ENCODE results near the gene DTL. TPM values are rescaled to one million over a fixed set of nuclear protein-coding genes. Genes with fewer than 3 reads are reported as not detected.

The DTL gene
- total RNA-seq, 1 experiment from 2014 or later: 73.0 TPM

DNA sequence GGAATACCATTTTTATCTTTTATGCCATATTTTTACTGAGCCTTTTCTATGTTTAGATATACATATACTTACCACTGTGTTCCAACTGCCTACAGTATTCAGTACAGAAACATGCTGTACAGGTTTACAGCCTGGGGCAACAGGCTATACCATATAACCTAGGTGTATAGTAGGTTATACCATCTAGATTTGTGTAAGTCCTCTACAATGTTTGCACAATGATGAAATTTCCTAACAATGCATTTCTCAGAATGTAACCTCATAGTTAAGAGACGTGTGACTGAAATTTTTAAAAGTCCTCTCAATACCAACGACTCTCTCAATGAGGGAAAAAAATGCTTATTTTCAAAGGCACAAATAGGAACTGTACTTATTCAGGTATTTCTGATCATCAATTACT, 21.9 kb upstream of the DTL start:
- Mint-ChIP-seq H3K4me1 (0 out of 4 replicates have a peak, but pooled peaks cover 0 to 5% of the 10 kb centered on the region in 2 experiments), H3K27ac (no peak overlapping the region), H3K27me3 (ENCODE audit: low read depth) (no peaks in the 10 kb centered on the region), H3K9me3 (peaks cover 4 to 8% of the 10 kb centered on the region in 2 experiments; a peak in 4 of 5 replicates), H3K36me3 (ENCODE audit: insufficient read depth in 1 of 3, low read depth in 3 of 3) (peaks cover 20 to 34% (median 29%) of the 10 kb centered on the region in 3 experiments), H3K4me3 (no peak overlapping the region)
- H3K18ac ChIP-seq (ENCODE audit: insufficient read length, low read depth, low read length): no peak overlapping the region
- no peaks in the 10 kb centered on the region for H3K79me2 ChIP-seq (ENCODE audit: insufficient read depth, low read length)
- no peaks in the 10 kb centered on the region for H4K20me1 ChIP-seq (ENCODE audit: control insufficient read depth, insufficient read depth, insufficient read length)
- no peak overlapping the region for H4K5ac ChIP-seq (ENCODE audit: insufficient read length, low read depth, low read length)
- no peak overlapping the region for H3K4me2 ChIP-seq (ENCODE audit: insufficient read depth, insufficient read length, low read length)
- H2AFZ ChIP-seq (ENCODE audit: low read length): no peak overlapping the region
- no peak overlapping the region for H4K8ac ChIP-seq (replicated peaks; ENCODE audit: insufficient read length, low read depth, low read length)
- no peaks in the 10 kb centered on the region for H3K9me3 ChIP-seq (ENCODE audit: control insufficient read depth, low read depth, low read length)
- H2BK12ac ChIP-seq (ENCODE audit: insufficient read length, low read depth, low read length): no peak overlapping the region
- H3K27me3 ChIP-seq (ENCODE audit: insufficient read depth, low read length): no peaks in the 10 kb centered on the region
- no peak overlapping the region for H2BK5ac ChIP-seq (ENCODE audit: insufficient read length, low read length)
- no peak overlapping the region for H3K27ac ChIP-seq (ENCODE audit: insufficient read length, low read depth, low read length)
- H3K14ac ChIP-seq (ENCODE audit: insufficient read depth, low read length): no peak overlapping the region
- H3K4me1 ChIP-seq (ENCODE audit: insufficient read depth, low read length): no peaks in the 10 kb centered on the region
- no peak for DNase-seq
- TF ChIP-seq, protein P1, sequence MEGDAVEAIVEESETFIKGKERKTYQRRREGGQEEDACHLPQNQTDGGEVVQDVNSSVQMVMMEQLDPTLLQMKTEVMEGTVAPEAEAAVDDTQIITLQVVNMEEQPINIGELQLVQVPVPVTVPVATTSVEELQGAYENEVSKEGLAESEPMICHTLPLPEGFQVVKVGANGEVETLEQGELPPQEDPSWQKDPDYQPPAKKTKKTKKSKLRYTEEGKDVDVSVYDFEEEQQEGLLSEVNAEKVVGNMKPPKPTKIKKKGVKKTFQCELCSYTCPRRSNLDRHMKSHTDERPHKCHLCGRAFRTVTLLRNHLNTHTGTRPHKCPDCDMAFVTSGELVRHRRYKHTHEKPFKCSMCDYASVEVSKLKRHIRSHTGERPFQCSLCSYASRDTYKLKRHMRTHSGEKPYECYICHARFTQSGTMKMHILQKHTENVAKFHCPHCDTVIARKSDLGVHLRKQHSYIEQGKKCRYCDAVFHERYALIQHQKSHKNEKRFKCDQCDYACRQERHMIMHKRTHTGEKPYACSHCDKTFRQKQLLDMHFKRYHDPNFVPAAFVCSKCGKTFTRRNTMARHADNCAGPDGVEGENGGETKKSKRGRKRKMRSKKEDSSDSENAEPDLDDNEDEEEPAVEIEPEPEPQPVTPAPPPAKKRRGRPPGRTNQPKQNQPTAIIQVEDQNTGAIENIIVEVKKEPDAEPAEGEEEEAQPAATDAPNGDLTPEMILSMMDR (conservative IDR thresholded peaks at IDR 0.05): no peak
- no peaks in the 10 kb centered on the region for H3K23me2 ChIP-seq (ENCODE audit: insufficient read length, low read depth, low read length, poor library complexity, severe bottlenecking)
- no peak overlapping the region for H3K56ac ChIP-seq (ENCODE audit: insufficient read length, low read depth, low read length)
- H3K79me1 ChIP-seq (ENCODE audit: insufficient read depth, low read depth, low read length, poor library complexity, severe bottlenecking): no peaks in the 10 kb centered on the region
- H2BK20ac ChIP-seq (ENCODE audit: low read depth, low read length, poor library complexity, severe bottlenecking): no peak overlapping the region
- H4K91ac ChIP-seq (ENCODE audit: insufficient read length, low read depth, low read length): no peak overlapping the region
- H3K23ac ChIP-seq (ENCODE audit: insufficient read length, low read depth, low read length): no peak overlapping the region
- no peak overlapping the region for H3K4ac ChIP-seq (ENCODE audit: low read depth, low read length)
- WGBS (ENCODE audit: extremely low coverage, insufficient read length, low lambda C conversion rate): no CpG with 5 or more reads among the region's 2 CpGs
- H2AK5ac ChIP-seq (ENCODE audit: insufficient read length, low read length): no peak overlapping the region
- no peak overlapping the region for H2BK120ac ChIP-seq (ENCODE audit: low read depth, low read length, poor library complexity, severe bottlenecking)
- H3T11ph ChIP-seq (ENCODE audit: low read length): no peak overlapping the region
- no peak overlapping the region for H3K9ac ChIP-seq (ENCODE audit: extremely low read depth, insufficient read length, low read length)
- H2BK15ac ChIP-seq (ENCODE audit: low read depth, low read length): no peak overlapping the region

All from H9 (cell line).